K562 (cell line): ENCODE measurements around the gene LYRM1. TPM values are rescaled to one million over a fixed set of nuclear protein-coding genes. Genes with fewer than 3 reads are reported as not detected.

Experiments used
- CREB5 ChIP-seq: fragments of 250-450 bp; sonication (Bioruptor Pico); IDR thresholded peaks from 2 replicates; pipeline ENCODE4 v1.5.0; 2020; ENCODE audit warnings: mild to moderate bottlenecking
- CXXC5 ChIP-seq: fragments of 250-450 bp; sonication (Bioruptor Pico); IDR thresholded peaks from 2 replicates; pipeline ENCODE4 v1.8.0; 2022; ENCODE audit warnings: inconsistent platforms, mild to moderate bottlenecking, moderate library complexity
- DLX4 ChIP-seq: fragments of 250-450 bp; sonication (Bioruptor Pico); IDR thresholded peaks from 2 replicates; pipeline ENCODE4 v1.6.1; 2021; ENCODE audit warnings: mild to moderate bottlenecking
- ELF2 ChIP-seq: fragments of 250-450 bp; sonication (Bioruptor Pico); IDR thresholded peaks from 2 replicates; pipeline ENCODE4 v1.5.0; 2021; ENCODE audit warnings: mild to moderate bottlenecking
- FOSL1 ChIP-seq: fragments of 200-800 bp; sonication (Bioruptor generic); conservative IDR thresholded peaks from 2 replicates; pipeline ENCODE4 v1.6.1; 2016; ENCODE audit warnings: missing genetic modification characterization, missing compliant biosample characterization
- IRF9 ChIP-seq: fragments of 450-650 bp; IDR thresholded peaks from 2 replicates; pipeline ENCODE4 v1.6.1; 2016; ENCODE audit warnings: missing biosample characterization, missing genetic modification characterization
- KDM1A ChIP-seq, 2 experiments: fragments of 450-650 bp; IDR thresholded peaks; 2 replicates each; pipeline ENCODE4 v1.6.1; 2016; ENCODE audit warnings: mild to moderate bottlenecking in 2 of 2
- NFXL1 ChIP-seq: fragments of 450-650 bp; formaldehyde crosslinking; IDR thresholded peaks from 2 replicates; pipeline ENCODE4 v1.4.0; 2021; ENCODE audit warnings: mild to moderate bottlenecking
- PATZ1 ChIP-seq: fragments of 250-450 bp; sonication (Bioruptor Pico); IDR thresholded peaks from 2 replicates; pipeline ENCODE4 v1.5.0; 2020; ENCODE audit warnings: mild to moderate bottlenecking, borderline replicate concordance
- POLR3G ChIP-seq: IDR thresholded peaks from 2 replicates; pipeline ENCODE4 v1.6.1; 2011; ENCODE audit not compliant: insufficient read length, insufficient replicate concordance; ENCODE audit errors: extremely low read depth
- PTTG1 ChIP-seq: fragments of 450-650 bp; IDR thresholded peaks from 2 replicates; pipeline ENCODE4 v1.6.1; 2016; ENCODE audit warnings: low read depth, mild to moderate bottlenecking, missing genetic modification characterization, missing compliant biosample characterization
- SETDB1 ChIP-seq: IDR thresholded peaks from one replicate; pipeline ENCODE4 v1.6.1; 2012; ENCODE audit warnings: low read length, control low read depth, inconsistent platforms
- SNAPC5 ChIP-seq: fragments of 250-450 bp; sonication (Bioruptor Pico); IDR thresholded peaks from 2 replicates; pipeline ENCODE4 v1.8.0; 2021; ENCODE audit warnings: moderate library complexity, mild to moderate bottlenecking, inconsistent platforms
- SP1 ChIP-seq: sonication (generic); formaldehyde crosslinking; IDR thresholded peaks from 2 replicates; pipeline ENCODE4 v1.8.1; 2022; ENCODE audit warnings: mild to moderate bottlenecking, missing genetic modification reagents
- ZEB2 ChIP-seq: fragments of 450-650 bp; IDR thresholded peaks from 2 replicates; pipeline ENCODE4 v1.6.1; 2016
- ZFX ChIP-seq: sonication (generic); formaldehyde crosslinking; IDR thresholded peaks from 2 replicates; pipeline ENCODE4 v1.8.0; 2022; ENCODE audit warnings: mild to moderate bottlenecking, missing genetic modification reagents, moderate library complexity
- ZHX1 ChIP-seq: fragments of 150-350 bp; conservative IDR thresholded peaks from 2 replicates; pipeline ENCODE4 v1.6.1; 2014; ENCODE audit warnings: low read length
- ZNF140 ChIP-seq: fragments of 250-450 bp; sonication (Bioruptor Pico); IDR thresholded peaks from 2 replicates; pipeline ENCODE4 v1.8.0; 2021; ENCODE audit warnings: moderate library complexity, mild to moderate bottlenecking, inconsistent platforms
- ZNF316 ChIP-seq: fragments of 450-650 bp; IDR thresholded peaks from 2 replicates; pipeline ENCODE4 v1.6.1; 2016
- ZNF395 ChIP-seq: fragments of 200-800 bp; sonication (Bioruptor generic); IDR thresholded peaks from 2 replicates; pipeline ENCODE4 v1.6.1; 2017; ENCODE audit warnings: missing genetic modification characterization, missing compliant biosample characterization
- polyA plus RNA-seq, 8 experiments: library from polyadenylated mRNA; depleted of rRNA in 4 of 8; stranded (reverse) in 5 of 8; unstranded in 3 of 8; fragments of >200 nt; fragmentation: Nextera tagmentation in 2 of 8; fragmentation: Illumina TruSeq in 1 of 8; extraction: Ambion mirVana in 2 of 8; extraction: Trizol in 1 of 8; gene quantifications; 2 replicates each; pipeline versions ENCODE4 v1.2.1 to v1.2.3, GENCODE V29; 2011 to 2014; ENCODE audit warnings: inconsistent platforms in 1 of 8, missing spikeins in 1 of 8
- total RNA-seq, 7 experiments: library from RNA; depleted of rRNA in 6 of 7; stranded (reverse); fragments of >200 nt in 6 of 7; fragmentation: Illumina TruSeq in 2 of 7; extraction: Trizol in 2 of 7; gene quantifications; 2 replicates each; pipeline versions ENCODE4 v1.2.1 to v1.2.3, GENCODE V29; 2011 to 2021; ENCODE audit warnings: low replicate concordance in 1 of 7

LYRM1 gene
- total and polyA plus RNA-seq, 9 of the 15 experiments (the other 6 are each of a cell fraction or from before 2014, with no cell fraction given), result 17.5 to 44.1 (median 32.7) TPM

- TF ChIP-seq ZNF140 (CRISPR knock-in tag), result no peak
- peak; percentile 60; the same call in 1 of the 2 replicates for TF ChIP-seq IRF9
- TF ChIP-seq PATZ1 (CRISPR knock-in tag), result no peak
- TF ChIP-seq POLR3G, result no peak
- no peak; the same call in 1 of the 2 replicates for TF ChIP-seq ZNF316
- TF ChIP-seq ZEB2, result no peak
- no peak for TF ChIP-seq ZFX
- TF ChIP-seq NFXL1, result no peak
- TF ChIP-seq FOSL1 (tag), result peak; percentile 85
- peak; percentile 33; the same call in 1 of the 2 replicates for TF ChIP-seq PTTG1 (tag)
- no peak for TF ChIP-seq KDM1A (IDR thresholded peaks at IDR 0.05)
- no peak for TF ChIP-seq CREB5
- no peak for TF ChIP-seq CXXC5 (CRISPR knock-in tag)
- TF ChIP-seq DLX4, result no peak
- TF ChIP-seq SP1 (CRISPR knock-in tag), result no peak
- no peak for TF ChIP-seq SETDB1
- no peak; the same call in 1 of the 2 replicates for TF ChIP-seq ZNF395 (CRISPR knock-in tag)
- TF ChIP-seq SNAPC5 (CRISPR knock-in tag), result no peak
- TF ChIP-seq ELF2 (CRISPR knock-in tag), result no peak
- no peak for TF ChIP-seq ZHX1
Measured at GRCh38 chr16:20910781-20911321, 10.3 kb downstream of the LYRM1 start (continued).
